Measurements from ENCODE around the gene PBX4.

DNA sequence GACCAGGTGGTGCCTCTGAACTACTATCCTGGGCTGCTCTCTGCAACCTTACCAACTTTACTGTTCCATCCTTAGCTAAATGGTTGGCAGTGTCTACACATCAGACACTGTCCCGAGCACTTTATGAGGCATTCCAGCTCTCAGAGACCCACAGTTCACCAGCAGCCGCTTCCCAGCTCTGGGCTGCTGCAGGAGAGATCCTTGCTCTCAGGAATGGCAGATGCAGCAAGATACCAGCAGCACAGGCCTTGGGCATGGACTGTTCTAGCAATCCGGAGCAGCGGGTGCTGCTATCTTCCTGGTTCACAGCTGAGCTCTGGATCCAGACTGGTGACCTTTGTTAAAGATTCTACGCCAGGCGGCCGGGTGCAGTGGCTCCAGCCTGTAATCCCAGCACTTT, 12.9 kb upstream of the PBX4 start:
- TF ChIP-seq, protein P1, sequence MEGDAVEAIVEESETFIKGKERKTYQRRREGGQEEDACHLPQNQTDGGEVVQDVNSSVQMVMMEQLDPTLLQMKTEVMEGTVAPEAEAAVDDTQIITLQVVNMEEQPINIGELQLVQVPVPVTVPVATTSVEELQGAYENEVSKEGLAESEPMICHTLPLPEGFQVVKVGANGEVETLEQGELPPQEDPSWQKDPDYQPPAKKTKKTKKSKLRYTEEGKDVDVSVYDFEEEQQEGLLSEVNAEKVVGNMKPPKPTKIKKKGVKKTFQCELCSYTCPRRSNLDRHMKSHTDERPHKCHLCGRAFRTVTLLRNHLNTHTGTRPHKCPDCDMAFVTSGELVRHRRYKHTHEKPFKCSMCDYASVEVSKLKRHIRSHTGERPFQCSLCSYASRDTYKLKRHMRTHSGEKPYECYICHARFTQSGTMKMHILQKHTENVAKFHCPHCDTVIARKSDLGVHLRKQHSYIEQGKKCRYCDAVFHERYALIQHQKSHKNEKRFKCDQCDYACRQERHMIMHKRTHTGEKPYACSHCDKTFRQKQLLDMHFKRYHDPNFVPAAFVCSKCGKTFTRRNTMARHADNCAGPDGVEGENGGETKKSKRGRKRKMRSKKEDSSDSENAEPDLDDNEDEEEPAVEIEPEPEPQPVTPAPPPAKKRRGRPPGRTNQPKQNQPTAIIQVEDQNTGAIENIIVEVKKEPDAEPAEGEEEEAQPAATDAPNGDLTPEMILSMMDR (IDR thresholded peaks at IDR 0.05), result no peak
- no peak for TF ChIP-seq POLR2A (IDR thresholded peaks at IDR 0.05)

All from uterus (tissue), 2 donors.